ENCODE results near the gene STK10. TPM values are rescaled to one million over a fixed set of nuclear protein-coding genes. Genes with fewer than 3 reads are reported as not detected.

STK10 gene
- polyA plus RNA-seq, 1 donor: 15.8 TPM

DNA sequence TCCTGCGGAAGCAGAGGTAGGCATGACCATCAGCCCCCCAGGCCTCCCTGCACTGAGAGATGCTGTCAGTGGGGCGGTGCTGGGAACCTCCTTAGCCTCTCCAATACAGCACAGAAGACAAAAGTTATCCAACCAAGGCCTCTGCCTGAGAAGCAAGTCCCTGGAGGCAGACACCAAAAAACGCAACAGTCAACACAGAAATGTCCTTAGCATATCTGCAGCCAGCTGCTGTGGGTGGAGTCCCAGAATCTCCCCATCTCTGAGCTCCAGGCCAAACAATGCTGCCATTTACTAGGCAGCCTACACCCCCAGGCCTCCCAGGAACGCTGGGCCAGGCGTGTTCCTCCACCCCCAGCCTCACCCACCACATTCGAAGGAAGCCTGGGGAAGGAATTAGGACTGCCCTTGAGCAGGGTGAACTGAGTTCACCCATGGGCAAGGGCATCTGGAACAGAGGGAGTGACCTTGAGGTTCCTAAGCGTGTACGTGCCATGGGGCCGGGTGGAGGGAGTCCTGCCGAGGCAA lies 43.7 kb downstream of the STK10 start:
- no peak for DNase-seq (ENCODE audit: low read depth)

DNA sequence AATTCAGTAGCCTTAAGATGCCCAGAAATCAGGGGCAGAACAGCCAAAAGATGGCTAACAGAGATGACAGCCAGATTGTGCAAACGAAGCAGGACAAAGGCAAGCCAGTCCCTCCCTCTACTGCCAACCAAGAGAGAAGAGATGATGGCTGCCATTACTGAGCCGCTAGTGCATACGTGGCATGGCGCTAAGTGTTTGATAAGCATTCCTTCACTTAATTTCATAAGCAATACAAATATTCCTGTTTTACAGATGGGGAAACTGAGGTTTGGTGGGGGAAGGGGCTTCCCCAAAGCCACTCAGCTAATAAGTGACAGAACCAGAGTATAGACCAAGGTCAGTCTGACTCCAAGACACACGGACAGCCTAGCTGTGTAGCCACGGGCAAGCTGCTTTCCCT lies 44.1 kb downstream of the STK10 start:
- no peak for DNase-seq (ENCODE audit: low read depth)

DNA sequence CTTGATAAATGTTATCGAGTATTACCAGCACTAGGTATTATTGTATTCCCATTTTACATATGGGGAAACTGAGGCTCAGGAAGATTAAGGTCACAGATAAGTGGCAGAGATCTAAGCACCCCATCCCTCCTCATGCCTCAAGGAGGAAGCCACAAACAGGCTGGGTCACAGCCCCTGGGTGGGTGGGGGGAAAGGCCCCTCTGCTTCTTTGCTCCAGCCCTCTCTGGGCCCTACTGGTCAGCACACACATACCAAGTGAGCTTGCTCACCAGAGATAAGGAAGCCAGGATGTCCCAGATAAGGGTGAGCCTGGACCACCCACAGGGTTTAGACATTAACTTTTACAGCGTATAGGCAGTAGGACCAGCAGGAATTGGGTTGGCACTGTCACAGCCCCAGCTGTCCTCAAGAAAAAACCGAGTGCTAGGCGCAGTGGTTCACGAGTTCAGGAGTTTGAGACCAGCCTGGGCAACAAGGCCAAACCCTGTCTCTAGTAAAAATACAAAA lies 45.3 kb downstream of the STK10 start:
- no peak for DNase-seq (ENCODE audit: low read depth)

DNA sequence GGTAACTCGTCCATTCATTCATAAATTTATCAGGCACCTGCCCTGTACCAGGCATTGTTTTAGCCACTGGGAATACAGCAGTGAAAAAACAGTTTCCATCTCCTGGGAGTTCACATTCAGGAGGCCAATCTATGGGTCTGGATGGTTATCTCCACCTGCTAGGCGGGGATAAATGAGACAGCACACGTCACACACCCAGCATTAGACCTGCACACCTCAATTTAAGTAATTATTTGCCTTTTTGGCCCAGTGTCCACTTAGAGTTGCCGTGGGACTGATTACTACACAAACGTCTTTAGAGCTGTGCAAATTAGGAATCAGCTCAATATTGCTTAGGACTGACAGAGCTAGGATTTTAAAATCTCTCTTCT lies 46.1 kb downstream of the STK10 start:
- DNase-seq (ENCODE audit: low read depth): no peak

DNA sequence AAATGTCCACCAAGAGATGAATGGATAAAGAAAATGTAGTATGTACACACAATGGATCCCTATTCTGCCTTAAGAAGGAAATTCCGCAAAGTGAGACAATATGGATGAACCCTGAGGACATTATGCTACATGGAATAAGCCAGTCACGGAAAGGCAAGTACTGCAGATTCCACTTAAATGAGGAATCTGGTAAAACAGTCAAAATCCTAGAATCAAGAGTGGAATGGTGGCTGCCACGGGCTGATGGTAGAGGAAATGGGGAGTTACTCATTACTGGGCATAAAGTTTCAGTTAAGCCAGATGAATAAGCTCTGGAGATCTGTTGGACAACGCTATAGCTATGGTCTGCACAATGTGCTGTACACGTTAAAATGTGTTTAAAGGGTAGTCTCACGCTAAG lies 47.2 kb downstream of the STK10 start:
- DNase-seq (ENCODE audit: low read depth): no peak

DNA sequence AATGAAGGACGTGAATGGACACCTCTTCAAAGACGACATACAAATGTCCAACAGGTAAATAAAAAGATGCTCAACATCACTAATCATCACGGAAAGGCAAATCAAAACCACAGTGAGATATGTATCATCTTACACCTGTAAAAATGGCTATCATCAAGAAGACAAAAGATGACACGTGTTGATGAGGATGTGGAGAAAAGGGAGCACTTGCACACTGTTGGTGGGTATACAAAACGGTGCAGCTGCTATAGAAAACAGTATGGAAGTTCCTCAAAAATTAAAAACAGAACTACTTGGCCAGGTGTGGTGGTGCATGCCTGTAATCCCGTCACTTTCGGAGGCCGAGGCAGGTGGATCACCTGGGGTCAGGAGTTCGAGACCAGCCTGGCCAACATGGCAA lies 47.9 kb downstream of the STK10 start:
- no peak for DNase-seq (ENCODE audit: low read depth)

DNA sequence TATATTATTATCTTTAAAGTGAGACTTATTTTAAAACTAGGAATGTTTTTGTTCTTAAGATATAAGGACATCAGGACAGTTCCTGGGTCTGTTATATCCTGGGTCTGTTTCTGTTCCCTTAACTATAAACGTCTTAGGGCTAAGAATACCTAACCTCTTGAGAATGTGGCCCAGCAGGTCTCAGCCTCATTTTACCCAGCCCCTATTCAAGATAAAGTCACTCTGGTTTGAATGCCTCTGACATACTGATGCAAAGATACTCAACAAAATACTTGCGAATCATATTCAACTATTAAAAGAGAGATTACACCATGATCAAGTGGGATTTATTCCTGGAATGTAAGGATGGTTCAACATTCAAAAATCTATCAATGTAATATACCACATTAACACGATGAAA lies 51.0 kb downstream of the STK10 start:
- no peak for DNase-seq (ENCODE audit: low read depth)

DNA sequence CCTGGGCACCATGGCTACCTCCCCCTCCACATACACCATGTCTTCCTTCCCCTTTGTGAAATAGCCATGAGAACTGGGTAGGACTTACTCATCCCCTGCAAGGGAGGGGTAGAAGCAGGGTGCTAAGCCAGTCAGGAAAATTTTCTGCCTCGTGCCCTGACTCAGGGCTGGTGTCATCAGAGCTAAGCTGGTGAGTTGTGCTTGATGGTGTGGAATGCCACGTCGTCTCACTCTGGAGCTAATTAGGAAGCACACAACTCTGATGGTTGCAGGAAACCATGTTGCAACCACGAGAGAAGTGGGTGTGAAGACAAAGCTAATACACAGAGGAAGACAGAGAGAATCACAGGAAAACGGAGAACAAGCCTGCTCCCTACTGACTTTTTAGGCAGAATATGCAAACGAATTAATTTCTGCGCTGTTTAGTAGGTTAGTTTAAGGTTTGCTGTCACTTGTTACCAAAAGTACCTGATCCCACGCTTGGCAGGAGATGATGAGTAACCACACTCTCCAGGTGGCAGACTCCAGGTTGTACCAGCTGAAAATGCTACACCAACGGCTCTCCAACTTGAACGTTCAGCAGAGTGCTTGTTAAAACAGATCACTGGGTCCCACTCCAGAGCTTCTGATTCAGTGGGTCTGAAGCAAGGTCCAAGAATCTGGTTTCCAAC lies 54.5 kb downstream of the STK10 start:
- no peak for DNase-seq (ENCODE audit: low read depth)

DNA sequence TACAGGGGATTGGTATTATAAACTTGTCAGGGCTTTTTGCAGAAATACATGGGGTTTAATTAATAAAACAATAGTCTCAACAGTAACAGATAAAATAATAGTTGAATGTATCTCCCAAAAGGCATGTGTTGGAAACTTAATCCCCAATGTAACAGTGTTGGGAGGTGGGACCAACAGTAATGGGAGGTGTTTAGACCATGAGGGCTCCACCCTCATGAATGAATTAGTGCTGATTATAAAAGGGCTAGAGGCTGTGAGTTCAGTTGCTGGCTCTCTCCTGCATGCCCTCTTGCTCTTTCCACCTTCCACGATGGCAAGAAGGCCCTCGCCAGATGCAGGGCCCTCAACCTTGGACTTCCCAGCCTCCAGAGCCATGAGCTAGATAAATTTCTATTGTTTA lies 56.3 kb downstream of the STK10 start:
- DNase-seq (ENCODE audit: low read depth): no peak

DNA sequence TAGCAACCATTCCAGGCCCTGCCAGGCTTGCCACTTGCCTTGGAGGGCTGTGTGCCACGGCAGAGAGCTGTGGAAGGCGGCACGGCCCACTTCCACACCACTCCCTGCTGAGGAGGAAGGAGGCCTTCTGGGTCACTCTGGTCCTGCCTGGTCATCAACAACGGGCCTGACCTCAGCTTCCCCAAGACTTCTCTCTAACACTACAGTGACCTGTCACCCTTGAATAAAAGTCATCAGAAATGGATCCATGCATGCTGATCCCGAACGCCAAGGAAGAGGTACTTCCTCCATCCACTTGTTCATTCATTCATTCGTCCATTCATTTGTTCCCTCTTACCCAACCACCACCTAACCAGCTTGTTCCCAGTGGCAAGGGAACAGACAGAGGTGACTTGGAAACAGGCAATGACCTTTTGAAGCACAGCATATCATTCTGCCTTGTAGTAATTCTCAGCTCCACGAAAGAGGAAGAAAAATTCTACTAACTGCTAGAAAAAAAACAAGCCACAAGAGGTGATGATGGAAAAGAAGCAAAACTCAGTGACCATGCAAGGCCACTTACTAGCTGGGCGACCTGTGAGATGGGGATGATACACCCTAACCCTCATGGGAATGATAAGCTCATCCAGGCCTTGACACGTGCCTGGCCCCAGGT lies 58.6 kb downstream of the STK10 start:
- DNase-seq (ENCODE audit: low read depth): no peak

DNA sequence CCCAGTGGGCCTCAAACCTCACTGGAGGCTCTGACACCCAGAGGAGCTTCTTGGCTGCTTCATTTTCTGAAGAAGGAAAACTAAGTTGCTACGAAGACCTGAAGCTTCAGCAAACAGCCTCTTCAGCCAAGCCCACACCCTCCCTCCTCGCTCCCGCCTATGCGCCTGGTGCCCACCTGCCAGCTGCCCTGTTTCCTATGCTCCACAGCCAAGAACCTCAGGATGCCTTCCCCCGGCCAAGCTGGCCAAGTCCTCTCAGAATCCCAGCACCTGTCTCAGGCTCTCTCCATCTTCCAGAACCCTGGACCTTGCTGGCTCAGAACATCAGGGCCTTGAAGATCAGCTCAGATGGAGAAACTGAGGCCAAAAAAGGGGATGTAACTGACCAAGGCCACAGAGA lies 60.4 kb downstream of the STK10 start:
- DNase-seq (ENCODE audit: low read depth): no peak

DNA sequence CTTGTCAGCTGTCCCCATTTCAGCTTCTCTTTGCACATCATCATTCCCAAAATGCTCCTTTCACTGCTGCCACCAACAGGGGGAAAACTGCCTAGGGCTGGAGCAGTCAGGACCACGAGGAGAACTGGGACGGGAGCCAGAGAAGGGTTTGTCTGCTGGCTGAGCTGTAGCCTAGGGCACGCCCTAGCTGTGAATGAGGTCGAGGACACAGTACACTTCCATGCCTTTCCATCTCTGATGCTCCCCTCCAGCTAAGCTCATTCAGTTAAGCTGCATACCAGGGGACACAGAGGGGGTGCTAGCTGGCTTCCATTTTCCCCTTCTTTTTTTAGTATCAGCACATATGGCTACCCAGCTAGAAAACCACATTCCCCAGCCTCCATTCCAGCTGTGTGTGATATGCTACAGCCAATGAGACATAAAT lies 64.7 kb downstream of the STK10 start:
- DNase-seq (ENCODE audit: low read depth): no peak

DNA sequence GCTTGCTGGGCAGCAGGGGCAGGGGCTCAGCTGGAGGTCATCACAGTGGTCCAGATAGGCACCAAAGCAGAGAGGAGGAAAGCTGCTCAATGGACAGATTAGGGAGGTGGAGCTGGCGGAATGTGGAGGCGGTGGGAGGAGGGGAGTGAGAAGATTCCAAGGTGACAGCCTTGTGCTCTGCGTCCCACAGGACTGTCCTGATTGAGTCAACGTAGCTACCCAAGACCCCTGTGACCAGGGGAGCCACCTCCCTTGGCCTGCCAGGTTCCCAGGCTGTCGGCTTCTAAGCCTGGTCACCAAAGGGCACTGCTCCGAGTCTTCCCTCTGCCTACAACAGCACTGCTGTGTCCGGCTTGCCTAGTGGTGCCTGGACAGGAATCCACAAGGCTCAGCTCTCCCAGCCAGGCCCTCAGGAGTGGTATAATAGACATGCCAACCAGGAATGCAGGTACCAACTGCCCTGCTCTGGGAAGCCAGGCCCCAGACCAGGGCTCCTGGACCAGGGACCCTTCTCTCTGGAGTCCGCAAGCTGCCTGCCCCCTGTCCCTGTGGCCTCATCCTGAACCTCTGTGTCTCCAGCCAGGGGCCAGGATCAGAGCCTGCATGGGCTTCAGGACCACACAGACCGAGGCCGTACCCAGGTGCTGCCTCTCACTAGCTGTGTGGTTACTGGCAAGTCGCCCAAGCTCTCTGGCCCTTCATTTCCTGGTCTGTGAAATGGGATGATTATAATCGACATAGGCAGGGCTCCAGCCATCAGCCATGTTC lies 67.9 kb downstream of the STK10 start:
- DNase-seq (ENCODE audit: low read depth): no peak

DNA sequence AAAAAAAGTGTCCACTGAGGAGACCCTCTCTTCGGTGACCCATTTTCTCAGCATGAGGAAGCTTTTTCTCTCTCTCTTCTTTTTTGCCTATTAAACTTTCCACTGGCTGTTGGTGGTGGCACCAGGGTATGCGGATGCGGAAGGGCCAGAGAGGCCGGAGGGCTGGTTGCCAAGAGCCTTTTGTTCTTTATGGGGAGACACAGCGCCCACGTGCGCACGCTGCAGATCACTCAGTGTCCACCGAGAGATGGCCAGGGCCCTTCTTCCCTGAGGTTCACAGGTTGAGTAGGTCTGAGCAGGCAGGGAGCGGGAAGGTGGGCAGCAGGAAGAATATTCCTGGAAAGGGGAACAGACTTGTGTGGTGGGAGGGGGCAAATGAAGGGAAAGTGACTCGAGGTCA lies 69.1 kb downstream of the STK10 start:
- DNase-seq (ENCODE audit: low read depth): no peak

DNA sequence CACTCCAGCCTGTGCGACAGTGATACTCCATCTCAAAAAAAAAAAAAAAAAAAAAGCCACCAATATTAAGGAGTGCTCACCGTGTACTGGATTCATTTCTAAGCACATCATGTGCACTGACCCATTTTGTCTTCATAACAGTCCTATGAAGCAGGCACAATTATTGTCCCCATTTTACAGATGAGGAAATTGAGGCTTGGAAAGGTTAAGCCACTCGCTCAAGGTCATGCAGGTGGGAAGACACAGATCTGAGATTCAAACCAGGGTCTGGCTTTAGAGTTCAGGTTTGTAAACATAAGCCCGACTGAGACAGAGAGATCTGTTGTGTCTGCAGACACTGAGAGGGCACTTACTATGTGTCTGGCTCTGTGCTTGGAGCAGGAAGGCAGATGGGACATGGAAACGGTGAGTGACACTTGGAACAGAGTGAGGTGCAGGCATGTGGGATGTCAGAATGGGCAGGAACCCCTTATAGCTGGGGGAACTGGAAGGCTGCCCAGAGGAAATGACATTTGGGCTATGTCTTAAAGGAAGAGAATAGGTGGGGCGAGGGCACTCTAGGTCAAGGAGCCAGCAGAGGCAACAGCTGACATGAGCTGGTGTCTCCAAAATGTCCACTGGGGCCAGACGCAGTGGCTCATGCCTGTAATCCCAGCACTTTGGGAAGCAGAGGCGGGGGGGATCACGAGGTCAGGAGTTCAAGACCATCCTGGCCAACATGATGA lies 69.9 kb downstream of the STK10 start:
- no peak for DNase-seq (ENCODE audit: low read depth)

DNA sequence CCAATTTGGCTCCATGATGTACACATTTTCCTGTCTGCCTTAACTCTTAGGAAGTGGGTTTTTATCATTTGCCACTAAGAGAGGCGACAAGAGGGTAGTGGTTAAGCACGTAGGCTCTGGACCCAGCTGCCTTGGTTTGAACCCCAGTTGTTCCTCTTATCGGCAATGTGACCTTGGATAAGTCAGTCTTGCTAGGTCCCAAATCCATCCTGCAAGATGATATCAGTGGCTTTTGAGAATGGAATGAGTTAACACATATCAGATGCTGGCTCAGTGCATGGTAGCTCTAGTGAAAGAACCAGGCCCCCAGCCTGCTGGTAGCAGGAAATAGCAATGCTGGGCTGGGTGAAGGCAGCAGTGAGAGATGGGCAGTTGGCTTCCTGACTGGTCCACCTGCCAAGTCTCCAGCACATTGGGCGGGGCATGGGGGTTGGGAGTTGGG lies 72.5 kb downstream of the STK10 start:
- no peak for DNase-seq (ENCODE audit: low read depth)

DNA sequence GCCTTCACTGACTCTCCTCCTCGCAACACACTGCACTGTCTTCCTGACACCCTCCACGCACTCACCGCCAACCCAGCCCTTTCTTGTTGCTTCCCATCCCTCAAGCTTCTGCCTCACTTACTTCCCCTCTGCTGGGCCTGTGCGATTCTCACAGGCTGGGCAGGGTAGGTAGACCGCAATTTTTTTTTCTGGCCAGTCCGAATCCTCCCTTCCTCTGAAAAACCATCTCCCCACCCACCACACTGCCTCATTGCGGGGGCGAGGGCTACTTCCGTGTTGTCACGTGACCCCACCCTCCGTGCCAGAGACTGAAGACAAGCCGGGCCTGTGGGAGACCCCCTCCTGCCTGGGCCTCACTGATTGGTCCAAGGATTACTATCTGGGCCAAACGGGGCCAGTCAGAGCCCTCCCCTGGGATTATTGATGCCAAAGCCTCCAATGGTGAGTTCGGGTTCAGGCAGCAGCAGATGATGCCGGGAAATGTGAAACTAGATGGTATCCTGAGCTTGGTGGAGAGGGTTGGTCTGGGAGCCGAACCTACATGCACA lies 73.1 kb downstream of the STK10 start:
- no peak for DNase-seq (ENCODE audit: low read depth)

DNA sequence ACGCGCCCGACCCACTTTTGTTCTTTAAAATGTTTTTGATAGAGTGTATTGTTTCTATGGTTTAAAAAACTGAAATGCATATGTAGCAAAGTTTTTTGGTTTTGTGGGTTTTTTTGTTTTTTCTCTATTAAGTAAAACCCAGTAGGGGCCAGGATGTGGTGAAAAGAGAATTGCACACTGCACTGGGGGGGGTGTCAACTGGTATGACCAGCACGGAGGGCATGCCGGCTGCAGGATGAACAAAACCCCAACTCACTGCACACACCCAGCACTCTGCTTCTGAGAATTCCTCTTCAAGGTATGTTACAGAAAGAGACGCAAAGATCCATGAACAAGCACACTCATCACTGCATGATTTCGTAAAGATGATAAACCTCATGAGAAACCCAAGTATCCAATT lies 75.0 kb downstream of the STK10 start:
- DNase-seq (ENCODE audit: low read depth): no peak

DNA sequence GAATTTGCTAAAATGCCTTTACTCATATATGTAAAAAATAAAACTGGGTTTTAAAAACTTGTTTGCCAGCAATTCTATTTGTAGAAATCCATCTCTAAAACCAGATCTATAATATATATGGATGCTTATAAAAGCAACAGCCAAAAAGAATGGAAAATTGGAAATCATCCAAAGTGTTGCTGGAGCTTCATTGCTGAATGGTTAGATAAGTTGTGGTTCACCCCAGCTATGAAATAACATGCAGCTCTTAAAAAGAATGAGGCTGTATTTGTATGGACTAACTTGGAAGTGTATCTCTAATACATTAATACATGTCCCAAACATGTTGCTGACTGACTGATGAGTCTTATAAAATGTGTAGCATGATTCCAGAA lies 76.2 kb downstream of the STK10 start:
- peak; percentile 67 for DNase-seq (ENCODE audit: low read depth)

DNA sequence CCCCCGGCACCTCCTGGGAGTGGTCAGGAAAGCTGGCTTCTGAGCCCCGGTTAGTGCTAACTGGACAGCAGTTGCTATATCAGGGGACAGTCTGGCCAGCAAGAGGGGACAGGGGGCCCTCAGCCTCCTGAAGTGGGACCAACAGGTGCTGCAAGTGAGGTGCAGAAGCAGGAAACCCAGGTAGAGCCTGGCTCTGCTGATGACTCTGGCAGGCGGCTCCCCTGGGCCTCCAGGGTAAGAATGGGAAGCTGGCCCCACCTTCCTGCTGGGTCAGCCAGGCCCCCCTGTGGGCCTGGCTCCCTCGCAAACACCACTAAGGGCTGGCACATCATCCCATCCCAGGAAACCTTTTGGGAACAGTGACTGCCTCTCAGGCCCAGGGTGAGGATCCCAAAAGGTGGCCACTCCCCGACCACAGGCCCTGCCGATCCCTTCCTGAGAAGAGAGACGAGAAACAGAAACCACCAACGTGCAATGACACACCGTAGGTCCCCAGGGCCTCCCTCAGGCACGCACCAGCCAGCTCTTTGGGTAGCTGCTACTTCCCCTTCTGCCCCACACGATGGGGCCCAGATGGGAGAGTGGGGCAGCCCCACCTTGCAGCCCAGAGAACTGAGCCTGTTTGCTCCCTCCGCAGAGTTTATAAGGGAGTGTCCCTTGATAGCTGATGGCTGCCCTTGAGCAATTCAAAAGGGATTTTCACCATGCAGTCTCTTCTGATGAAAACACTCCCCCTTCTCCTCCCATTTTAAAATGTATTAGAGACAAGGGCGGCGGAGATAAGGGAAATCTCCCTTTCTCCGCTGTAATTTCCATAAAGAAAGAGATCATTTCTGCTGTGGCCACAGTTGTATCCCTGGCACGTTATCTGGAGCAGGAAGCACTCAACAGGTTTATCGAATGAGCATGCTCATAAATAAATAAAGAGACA lies 76.8 kb downstream of the STK10 start:
- no peak for DNase-seq (ENCODE audit: low read depth)
